HEK293 (cell line): ENCODE results near the gene C2.

Experiments used
- EGR2 ChIP-seq: fragments of 450-650 bp; formaldehyde crosslinking; IDR thresholded peaks from 2 replicates; pipeline ENCODE4 v1.5.1; 2016; ENCODE audit warnings: low read depth, missing biosample characterization, missing genetic modification characterization
- KLF16 ChIP-seq: fragments of 450-650 bp; formaldehyde crosslinking; IDR thresholded peaks from 2 replicates; pipeline ENCODE4 v1.5.1; 2017; ENCODE audit warnings: missing biosample characterization, missing genetic modification characterization
- RBAK ChIP-seq: fragments of 450-650 bp; formaldehyde crosslinking; IDR thresholded peaks from 2 replicates; pipeline ENCODE4 v1.5.1; 2016; ENCODE audit warnings: missing biosample characterization, missing genetic modification characterization
- SP3 ChIP-seq: fragments of 450-650 bp; formaldehyde crosslinking; IDR thresholded peaks from 2 replicates; pipeline ENCODE4 v1.5.1; 2016; ENCODE audit warnings: missing biosample characterization, missing genetic modification characterization
- TCF7L2 ChIP-seq: IDR thresholded peaks from 2 replicates; pipeline ENCODE4 v1.6.1; 2011; ENCODE audit warnings: low read depth, mild to moderate bottlenecking, inconsistent platforms, low read length, moderate library complexity, borderline replicate concordance
- ZBTB17 ChIP-seq: fragments of 450-650 bp; formaldehyde crosslinking; IDR thresholded peaks from 2 replicates; pipeline ENCODE4 v1.5.1; 2016; ENCODE audit warnings: missing biosample characterization, missing genetic modification characterization
- ZBTB21 ChIP-seq: fragments of 450-650 bp; formaldehyde crosslinking; IDR thresholded peaks from 2 replicates; pipeline ENCODE4 v1.5.1; 2017; ENCODE audit warnings: missing biosample characterization, missing genetic modification characterization
- ZBTB7A ChIP-seq: fragments of 450-650 bp; formaldehyde crosslinking; IDR thresholded peaks from 2 replicates; pipeline ENCODE4 v1.5.1; 2016; ENCODE audit warnings: low read depth, missing biosample characterization, missing genetic modification characterization
- ZBTB8A ChIP-seq: fragments of 450-650 bp; formaldehyde crosslinking; IDR thresholded peaks from 2 replicates; pipeline ENCODE4 v1.5.1; 2016; ENCODE audit warnings: missing biosample characterization, missing genetic modification characterization
- ZFHX2 ChIP-seq: fragments of 450-650 bp; formaldehyde crosslinking; conservative IDR thresholded peaks from 2 replicates; pipeline ENCODE4 v1.5.1; 2016; ENCODE audit warnings: missing biosample characterization, missing genetic modification characterization
- ZFP41 ChIP-seq: fragments of 450-650 bp; formaldehyde crosslinking; IDR thresholded peaks from 2 replicates; pipeline ENCODE4 v1.5.1; 2016; ENCODE audit warnings: missing biosample characterization, missing genetic modification characterization, borderline replicate concordance
- ZIC2 ChIP-seq: fragments of 450-650 bp; formaldehyde crosslinking; IDR thresholded peaks from 2 replicates; pipeline ENCODE4 v1.5.1; 2016; ENCODE audit warnings: missing biosample characterization, missing genetic modification characterization
- ZNF121 ChIP-seq: fragments of 450-650 bp; formaldehyde crosslinking; IDR thresholded peaks from 2 replicates; pipeline ENCODE4 v1.5.1; 2016; ENCODE audit warnings: missing biosample characterization, missing genetic modification characterization
- ZNF146 ChIP-seq: fragments of 450-650 bp; formaldehyde crosslinking; IDR thresholded peaks from 2 replicates; pipeline ENCODE4 v1.5.1; 2016; ENCODE audit warnings: missing biosample characterization, missing genetic modification characterization
- ZNF16 ChIP-seq: fragments of 450-650 bp; formaldehyde crosslinking; IDR thresholded peaks from 2 replicates; pipeline ENCODE4 v1.5.1; 2016; ENCODE audit warnings: low read depth, missing biosample characterization, missing genetic modification characterization
- ZNF169 ChIP-seq: fragments of 450-650 bp; formaldehyde crosslinking; IDR thresholded peaks from 2 replicates; pipeline ENCODE4 v1.5.1; 2016; ENCODE audit warnings: missing biosample characterization, missing genetic modification characterization
- ZNF175 ChIP-seq: fragments of 450-650 bp; formaldehyde crosslinking; IDR thresholded peaks from 2 replicates; pipeline ENCODE4 v1.5.1; 2016; ENCODE audit warnings: missing biosample characterization, missing genetic modification characterization
- ZNF19 ChIP-seq: fragments of 450-650 bp; formaldehyde crosslinking; IDR thresholded peaks from 2 replicates; pipeline ENCODE4; 2016; ENCODE audit warnings: missing biosample characterization, missing genetic modification characterization, low read depth
- ZNF214 ChIP-seq: fragments of 450-650 bp; formaldehyde crosslinking; IDR thresholded peaks from 2 replicates; pipeline ENCODE4 v1.5.1; 2017; ENCODE audit warnings: missing biosample characterization, mild to moderate bottlenecking, missing genetic modification characterization, borderline replicate concordance
- ZNF341 ChIP-seq: fragments of 450-650 bp; formaldehyde crosslinking; IDR thresholded peaks from 2 replicates; pipeline ENCODE4; 2016; ENCODE audit warnings: low read depth, missing biosample characterization, missing genetic modification characterization
- ZNF350 ChIP-seq: fragments of 450-650 bp; formaldehyde crosslinking; IDR thresholded peaks from 2 replicates; pipeline ENCODE4 v1.5.0; 2017; ENCODE audit warnings: missing biosample characterization, mild to moderate bottlenecking, missing genetic modification characterization
- ZNF37A ChIP-seq: fragments of 450-650 bp; IDR thresholded peaks from 2 replicates; pipeline ENCODE4 v1.5.1; 2018; ENCODE audit warnings: missing biosample characterization, missing genetic modification characterization
- ZNF423 ChIP-seq: fragments of 450-650 bp; formaldehyde crosslinking; IDR thresholded peaks from 2 replicates; pipeline ENCODE4 v1.5.1; 2016; ENCODE audit warnings: missing biosample characterization, missing genetic modification characterization
- ZNF529 ChIP-seq: fragments of 450-650 bp; formaldehyde crosslinking; IDR thresholded peaks from 2 replicates; pipeline ENCODE4 v1.5.1; 2017; ENCODE audit warnings: missing genetic modification characterization, missing biosample characterization; ENCODE audit not compliant: insufficient replicate concordance
- ZNF530 ChIP-seq: fragments of 450-650 bp; formaldehyde crosslinking; IDR thresholded peaks from 2 replicates; pipeline ENCODE4 v1.5.1; 2016; ENCODE audit warnings: low read depth, missing biosample characterization, missing genetic modification characterization
- ZNF560 ChIP-seq: fragments of 450-650 bp; formaldehyde crosslinking; IDR thresholded peaks from 2 replicates; pipeline ENCODE4 v1.5.1; 2017; ENCODE audit warnings: missing biosample characterization, missing genetic modification characterization, borderline replicate concordance
- ZNF600 ChIP-seq: fragments of 450-650 bp; formaldehyde crosslinking; IDR thresholded peaks from 2 replicates; pipeline ENCODE4 v1.5.1; 2016; ENCODE audit warnings: missing biosample characterization, missing genetic modification characterization
- ZNF621 ChIP-seq: fragments of 450-650 bp; formaldehyde crosslinking; IDR thresholded peaks from 2 replicates; pipeline ENCODE4 v1.5.1; 2017; ENCODE audit warnings: missing biosample characterization, missing genetic modification characterization
- ZNF626 ChIP-seq: fragments of 450-650 bp; sonication (Bioruptor Pico); formaldehyde crosslinking; IDR thresholded peaks from 2 replicates; pipeline ENCODE4 v1.5.1; 2018; ENCODE audit warnings: missing biosample characterization, missing genetic modification characterization, inconsistent platforms
- ZNF701 ChIP-seq: fragments of 450-650 bp; formaldehyde crosslinking; IDR thresholded peaks from 2 replicates; pipeline ENCODE4 v1.5.1; 2016; ENCODE audit warnings: missing biosample characterization, missing genetic modification characterization
- ZNF747 ChIP-seq: fragments of 450-650 bp; formaldehyde crosslinking; IDR thresholded peaks from 2 replicates; pipeline ENCODE4 v1.5.1; 2016; ENCODE audit warnings: missing biosample characterization, missing genetic modification characterization
- TF ChIP-seq, protein P1 (sequence below): fragments of 450-650 bp; formaldehyde crosslinking; IDR thresholded peaks from 2 replicates; pipeline ENCODE4 v1.5.1; 2017; ENCODE audit warnings: missing biosample characterization, mild to moderate bottlenecking, missing genetic modification characterization, moderate library complexity
- TF ChIP-seq, protein P2 (sequence below): fragments of 450-650 bp; formaldehyde crosslinking; IDR thresholded peaks from 2 replicates; pipeline ENCODE4 v1.5.1; 2016; ENCODE audit warnings: missing biosample characterization, missing genetic modification characterization, low read depth
- TF ChIP-seq, protein P3 (sequence below): fragments of 450-650 bp; formaldehyde crosslinking; IDR thresholded peaks from 2 replicates; pipeline ENCODE4 v1.5.1; 2016; ENCODE audit warnings: missing biosample characterization, missing genetic modification characterization
- TF ChIP-seq, protein P4 (sequence below): fragments of 450-650 bp; formaldehyde crosslinking; IDR thresholded peaks from 2 replicates; pipeline ENCODE4 v1.5.1; 2016; ENCODE audit warnings: missing biosample characterization, missing genetic modification characterization

The C2 gene

DNA sequence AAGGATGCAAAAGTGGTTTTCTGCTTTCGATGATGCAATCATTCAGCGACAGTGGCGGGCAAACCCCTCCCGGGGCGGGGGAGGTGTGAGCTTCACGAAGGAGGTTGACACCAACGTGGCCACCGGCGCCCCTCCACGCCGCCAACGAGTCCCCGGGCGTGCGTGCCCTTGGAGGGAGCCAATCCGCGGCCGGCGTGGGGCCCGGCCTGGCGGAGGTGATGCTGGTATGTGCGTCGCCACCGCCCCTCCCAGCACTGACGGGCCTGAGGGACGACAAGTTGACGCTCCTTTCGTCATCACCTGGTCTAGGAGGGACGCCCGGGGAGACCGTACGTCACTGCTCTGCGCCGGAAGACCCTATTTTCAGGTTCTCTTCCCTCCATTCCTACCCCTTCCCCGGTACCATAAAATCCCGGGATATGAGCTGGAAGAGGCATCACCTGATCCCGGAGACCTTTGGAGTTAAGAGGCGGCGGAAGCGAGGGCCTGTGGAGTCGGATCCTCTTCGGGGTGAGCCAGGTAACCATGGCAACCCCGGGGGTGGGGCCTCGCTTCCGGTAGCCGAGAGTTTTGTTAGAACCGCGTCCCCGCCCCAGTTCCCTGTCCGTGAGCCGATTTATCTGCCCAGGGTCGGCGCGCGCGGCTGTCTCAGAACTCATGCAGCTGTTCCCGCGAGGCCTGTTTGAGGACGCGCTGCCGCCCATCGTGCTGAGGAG, 44.6 kb downstream of the C2 start, which contains the start of gene DXO (continued):
- TF ChIP-seq ZBTB17 (peak; percentile 90), ZBTB7A (tag by site-specific recombination) (peak; percentile 94; the same call in 1 of the 2 replicates), ZNF121 (tag by site-specific recombination) (peak; percentile 36; the same call in 1 of the 2 replicates), ZFHX2 (tag by site-specific recombination) (peak; percentile 93), ZNF621 (tag by site-specific recombination) (no peak), ZNF175 (tag by site-specific recombination) (no peak), TCF7L2 (no peak), ZNF600 (no peak; the same call in none of the 2 replicates), ZNF169 (tag by site-specific recombination) (no peak), KLF16 (peak; percentile 90), ZNF747 (tag by site-specific recombination) (no peak), EGR2 (tag by site-specific recombination) (peak; percentile 90), ZBTB21 (tag by site-specific recombination) (peak; percentile 100), ZFP41 (tag by site-specific recombination) (no peak), ZNF701 (no peak), ZNF146 (tag by site-specific recombination) (peak; percentile 22; the same call in 1 of the 2 replicates), ZNF350 (tag by site-specific recombination) (no peak), ZNF529 (no peak), ZNF19 (tag by site-specific recombination) (no peak), ZIC2 (tag by site-specific recombination) (peak; percentile 79), ZNF37A (tag by site-specific recombination) (no peak), RBAK (no peak), ZNF341 (tag by site-specific recombination) (peak; percentile 94), ZBTB8A (tag by site-specific recombination) (peak; percentile 72), SP3 (peak; percentile 95), ZNF626 (tag by site-specific recombination) (no peak), ZNF530 (tag by site-specific recombination) (no peak), ZNF560 (no peak), ZNF214 (tag by site-specific recombination) (no peak), ZNF423 (tag by site-specific recombination) (peak; percentile 95), ZNF16 (tag by site-specific recombination) (no peak)
- TF ChIP-seq, protein P1, sequence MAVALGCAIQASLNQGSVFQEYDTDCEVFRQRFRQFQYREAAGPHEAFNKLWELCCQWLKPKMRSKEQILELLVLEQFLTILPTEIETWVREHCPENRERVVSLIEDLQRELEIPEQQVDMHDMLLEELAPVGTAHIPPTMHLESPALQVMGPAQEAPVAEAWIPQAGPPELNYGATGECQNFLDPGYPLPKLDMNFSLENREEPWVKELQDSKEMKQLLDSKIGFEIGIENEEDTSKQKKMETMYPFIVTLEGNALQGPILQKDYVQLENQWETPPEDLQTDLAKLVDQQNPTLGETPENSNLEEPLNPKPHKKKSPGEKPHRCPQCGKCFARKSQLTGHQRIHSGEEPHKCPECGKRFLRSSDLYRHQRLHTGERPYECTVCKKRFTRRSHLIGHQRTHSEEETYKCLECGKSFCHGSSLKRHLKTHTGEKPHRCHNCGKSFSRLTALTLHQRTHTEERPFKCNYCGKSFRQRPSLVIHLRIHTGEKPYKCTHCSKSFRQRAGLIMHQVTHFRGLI (tag by site-specific recombination) = peak; percentile 20; the same call in 1 of the 2 replicates
- TF ChIP-seq, protein P2, sequence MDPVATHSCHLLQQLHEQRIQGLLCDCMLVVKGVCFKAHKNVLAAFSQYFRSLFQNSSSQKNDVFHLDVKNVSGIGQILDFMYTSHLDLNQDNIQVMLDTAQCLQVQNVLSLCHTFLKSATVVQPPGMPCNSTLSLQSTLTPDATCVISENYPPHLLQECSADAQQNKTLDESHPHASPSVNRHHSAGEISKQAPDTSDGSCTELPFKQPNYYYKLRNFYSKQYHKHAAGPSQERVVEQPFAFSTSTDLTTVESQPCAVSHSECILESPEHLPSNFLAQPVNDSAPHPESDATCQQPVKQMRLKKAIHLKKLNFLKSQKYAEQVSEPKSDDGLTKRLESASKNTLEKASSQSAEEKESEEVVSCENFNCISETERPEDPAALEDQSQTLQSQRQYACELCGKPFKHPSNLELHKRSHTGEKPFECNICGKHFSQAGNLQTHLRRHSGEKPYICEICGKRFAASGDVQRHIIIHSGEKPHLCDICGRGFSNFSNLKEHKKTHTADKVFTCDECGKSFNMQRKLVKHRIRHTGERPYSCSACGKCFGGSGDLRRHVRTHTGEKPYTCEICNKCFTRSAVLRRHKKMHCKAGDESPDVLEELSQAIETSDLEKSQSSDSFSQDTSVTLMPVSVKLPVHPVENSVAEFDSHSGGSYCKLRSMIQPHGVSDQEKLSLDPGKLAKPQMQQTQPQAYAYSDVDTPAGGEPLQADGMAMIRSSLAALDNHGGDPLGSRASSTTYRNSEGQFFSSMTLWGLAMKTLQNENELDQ (tag by site-specific recombination) = no peak
- TF ChIP-seq, protein P3, sequence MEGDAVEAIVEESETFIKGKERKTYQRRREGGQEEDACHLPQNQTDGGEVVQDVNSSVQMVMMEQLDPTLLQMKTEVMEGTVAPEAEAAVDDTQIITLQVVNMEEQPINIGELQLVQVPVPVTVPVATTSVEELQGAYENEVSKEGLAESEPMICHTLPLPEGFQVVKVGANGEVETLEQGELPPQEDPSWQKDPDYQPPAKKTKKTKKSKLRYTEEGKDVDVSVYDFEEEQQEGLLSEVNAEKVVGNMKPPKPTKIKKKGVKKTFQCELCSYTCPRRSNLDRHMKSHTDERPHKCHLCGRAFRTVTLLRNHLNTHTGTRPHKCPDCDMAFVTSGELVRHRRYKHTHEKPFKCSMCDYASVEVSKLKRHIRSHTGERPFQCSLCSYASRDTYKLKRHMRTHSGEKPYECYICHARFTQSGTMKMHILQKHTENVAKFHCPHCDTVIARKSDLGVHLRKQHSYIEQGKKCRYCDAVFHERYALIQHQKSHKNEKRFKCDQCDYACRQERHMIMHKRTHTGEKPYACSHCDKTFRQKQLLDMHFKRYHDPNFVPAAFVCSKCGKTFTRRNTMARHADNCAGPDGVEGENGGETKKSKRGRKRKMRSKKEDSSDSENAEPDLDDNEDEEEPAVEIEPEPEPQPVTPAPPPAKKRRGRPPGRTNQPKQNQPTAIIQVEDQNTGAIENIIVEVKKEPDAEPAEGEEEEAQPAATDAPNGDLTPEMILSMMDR (tag by site-specific recombination) = no peak
- TF ChIP-seq, protein P4, sequence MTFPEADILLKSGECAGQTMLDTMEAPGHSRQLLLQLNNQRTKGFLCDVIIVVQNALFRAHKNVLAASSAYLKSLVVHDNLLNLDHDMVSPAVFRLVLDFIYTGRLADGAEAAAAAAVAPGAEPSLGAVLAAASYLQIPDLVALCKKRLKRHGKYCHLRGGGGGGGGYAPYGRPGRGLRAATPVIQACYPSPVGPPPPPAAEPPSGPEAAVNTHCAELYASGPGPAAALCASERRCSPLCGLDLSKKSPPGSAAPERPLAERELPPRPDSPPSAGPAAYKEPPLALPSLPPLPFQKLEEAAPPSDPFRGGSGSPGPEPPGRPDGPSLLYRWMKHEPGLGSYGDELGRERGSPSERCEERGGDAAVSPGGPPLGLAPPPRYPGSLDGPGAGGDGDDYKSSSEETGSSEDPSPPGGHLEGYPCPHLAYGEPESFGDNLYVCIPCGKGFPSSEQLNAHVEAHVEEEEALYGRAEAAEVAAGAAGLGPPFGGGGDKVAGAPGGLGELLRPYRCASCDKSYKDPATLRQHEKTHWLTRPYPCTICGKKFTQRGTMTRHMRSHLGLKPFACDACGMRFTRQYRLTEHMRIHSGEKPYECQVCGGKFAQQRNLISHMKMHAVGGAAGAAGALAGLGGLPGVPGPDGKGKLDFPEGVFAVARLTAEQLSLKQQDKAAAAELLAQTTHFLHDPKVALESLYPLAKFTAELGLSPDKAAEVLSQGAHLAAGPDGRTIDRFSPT (tag by site-specific recombination) = peak; percentile 78
